Measurements from ENCODE around the gene DLGAP5. TPM values are rescaled to one million over a fixed set of nuclear protein-coding genes. Genes with fewer than 3 reads are reported as not detected.
A peak's percentile ranks its signal among the peaks of the same experiment; 100 is the strongest.

Gene DLGAP5
- total RNA-seq, 1 donor from 2014 or later, result not detected

- Histone ChIP-seq H3K4me1 (peaks cover 5 to 12% of the 10 kb centered on the region in 2 donors), H3K27me3 (no peaks in the 10 kb centered on the region), H3K9me3 (no peaks in the 10 kb centered on the region), H3K36me3 (peaks cover 62 to 79% of the 10 kb centered on the region in 2 donors), H3K4me3 (no peak overlapping the region), H3K27ac (no peak overlapping the region)
- TF ChIP-seq CTCF (IDR thresholded peaks at IDR 0.05), result no peak
- intact Hi-C loops (cut with DNase I), result no loop called here
- DNase-seq (ENCODE audit: low spot score in 2 of 2), result no peak
Measured at GRCh38 chr14:55141825-55142224, 49.6 kb downstream of the DLGAP5 start.

GRCh38 chr14:55139696-55140509, 51.5 kb downstream of the DLGAP5 start:
- intact Hi-C loops (cut with DNase I), result no loop called here
- no peak for DNase-seq (ENCODE audit: low spot score in 2 of 2)
- H3K27ac ChIP-seq, result no peak overlapping the region
- H3K4me3 ChIP-seq, result no peak overlapping the region
- no peaks in the 10 kb centered on the region for H3K27me3 ChIP-seq
- H3K36me3 ChIP-seq, result peaks cover 62 to 66% of the 10 kb centered on the region in 2 donors
- no peaks in the 10 kb centered on the region for H3K9me3 ChIP-seq
- no peak for TF ChIP-seq CTCF (IDR thresholded peaks at IDR 0.05)
- peaks cover 5 to 27% of the 10 kb centered on the region in 2 donors for H3K4me1 ChIP-seq

DNA sequence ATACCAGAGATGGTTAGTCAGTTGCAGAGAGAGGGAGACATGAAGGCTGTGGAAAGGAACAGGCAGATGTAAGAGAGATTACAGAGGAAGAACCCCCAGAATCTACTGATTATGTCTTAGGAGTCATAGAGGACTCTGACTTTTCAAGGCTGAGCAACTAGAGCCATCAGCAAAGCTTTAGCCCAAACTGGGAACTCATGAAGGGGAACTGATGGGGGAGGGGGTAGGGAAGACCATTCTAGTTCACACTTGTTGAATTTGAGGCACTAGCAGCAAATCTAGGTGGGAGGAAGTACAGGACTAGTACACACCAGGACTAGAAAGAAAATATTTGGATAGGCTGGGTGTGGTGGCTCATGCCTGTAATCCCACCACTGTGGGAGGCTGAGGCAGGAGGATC, 52.2 kb downstream of the DLGAP5 start:
- intact Hi-C loops (cut with DNase I), result no loop called here
- DNase-seq (ENCODE audit: low spot score in 2 of 2), result no peak
- Histone ChIP-seq H3K9me3 (no peaks in the 10 kb centered on the region), H3K36me3 (peaks cover 55 to 58% of the 10 kb centered on the region in 2 donors), H3K4me1 (peaks cover 5 to 30% of the 10 kb centered on the region in 2 donors), H3K27me3 (no peaks in the 10 kb centered on the region), H3K27ac (peak overlapping the region; percentile 57 to 77), H3K4me3 (no peak overlapping the region)
- TF ChIP-seq CTCF (IDR thresholded peaks at IDR 0.05), result no peak

- Histone ChIP-seq H3K4me3 (peak overlapping the region; percentile 27 to 54), H3K4me1 (peaks cover 8 to 39% of the 10 kb centered on the region in 2 donors), H3K9me3 (no peaks in the 10 kb centered on the region), H3K36me3 (peaks cover 46 to 48% of the 10 kb centered on the region in 2 donors), H3K27me3 (no peaks in the 10 kb centered on the region), H3K27ac (peak overlapping the region; percentile 61 to 77)
- intact Hi-C loops (cut with DNase I), result no loop called here
- no peak for TF ChIP-seq CTCF (IDR thresholded peaks at IDR 0.05)
- DNase-seq (ENCODE audit: low spot score in 2 of 2), result no peak
Measured at GRCh38 chr14:55138091-55138490, 53.3 kb downstream of the DLGAP5 start.

DNA sequence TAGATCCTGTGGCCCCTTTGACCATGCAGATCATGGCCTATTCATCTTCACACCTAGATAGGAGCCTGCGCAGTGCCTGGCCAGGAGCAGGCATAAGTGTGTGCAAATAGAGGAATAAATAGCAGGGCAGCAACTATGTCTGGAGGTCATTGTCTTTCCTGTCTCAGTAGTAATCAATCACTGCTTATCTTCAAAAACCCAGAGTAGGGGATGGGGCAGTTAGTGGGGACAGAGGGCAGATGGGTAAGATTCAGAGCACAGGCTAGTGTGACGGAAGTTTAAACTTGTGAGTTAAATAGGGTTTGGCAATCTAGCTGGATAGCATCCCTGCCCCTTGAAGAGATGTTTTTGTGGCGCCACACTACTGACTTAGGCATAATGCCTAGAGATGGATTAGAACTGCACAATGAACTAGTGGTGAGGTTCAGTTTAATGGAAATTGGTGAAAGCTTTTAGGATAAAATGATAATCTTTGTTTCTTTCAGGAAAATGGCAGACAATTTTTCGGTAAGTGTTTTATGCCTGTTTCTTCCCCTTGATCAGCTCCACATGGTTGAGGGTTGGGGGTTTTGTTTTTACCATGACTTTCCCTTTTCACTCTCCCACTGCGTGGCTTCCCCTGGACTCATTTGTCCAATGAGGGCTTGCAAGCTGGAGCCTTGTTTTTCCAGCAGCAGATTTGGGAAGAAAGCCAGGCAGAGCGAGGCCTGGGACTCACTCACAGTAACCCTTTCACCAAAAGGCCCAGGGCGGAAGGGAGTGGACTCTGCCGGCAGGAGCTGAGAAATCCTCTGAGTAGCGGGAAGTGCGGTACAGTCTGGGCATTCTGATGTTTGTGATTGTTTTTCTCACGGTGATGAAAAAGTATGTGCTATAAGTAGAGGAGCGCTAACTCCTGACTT, 54.2 kb downstream of the DLGAP5 start:
- Histone ChIP-seq H3K4me1 (peaks cover 8 to 47% of the 10 kb centered on the region in 2 donors), H3K27me3 (no peaks in the 10 kb centered on the region), H3K27ac (peak overlapping the region; percentile 61 to 77), H3K36me3 (peaks cover 37 to 38% of the 10 kb centered on the region in 2 donors), H3K9me3 (no peaks in the 10 kb centered on the region), H3K4me3 (peak overlapping the region; percentile 27 to 54)
- intact Hi-C loops (cut with DNase I), result loop anchor here (2.0 kb wide), 1 partner anchor 38 kb away; no protein-coding TSS in a partner anchor
- DNase-seq (ENCODE audit: low spot score in 2 of 2), result peak; percentile 20 to 90
- TF ChIP-seq CTCF (IDR thresholded peaks at IDR 0.05), result no peak

Measured in ascending aorta (tissue), 2 donors.